Measurements from ENCODE around the gene MORC2.

MORC2 gene

GRCh38 chr22:30968015-30968923 is at the start of gene MORC2:
Gene MORC2 (minus strand): TSS chr22:30968774. CDS start chr22:30967889, 885 bp downstream.
- no peak for DNase-seq (ENCODE audit: low read depth in 3 of 3, low spot score in 1 of 3)

GRCh38 chr22:31005535-31005934 is 37.0 kb upstream of the MORC2 start:
- DNase-seq (ENCODE audit: low read depth in 3 of 3, low spot score in 1 of 3) = no peak

GRCh38 chr22:31001124-31001770 is 32.7 kb upstream of the MORC2 start:
- no peak for DNase-seq (ENCODE audit: low read depth in 3 of 3, low spot score in 1 of 3)

- no peak for DNase-seq (ENCODE audit: low read depth in 3 of 3, low spot score in 1 of 3)
Measured at GRCh38 chr22:30998329-30998728, 29.8 kb upstream of the MORC2 start.

- DNase-seq (ENCODE audit: low read depth in 3 of 3, low spot score in 1 of 3) = no peak
Measured at GRCh38 chr22:30996462-30996861, 27.9 kb upstream of the MORC2 start.

- no peak for DNase-seq (ENCODE audit: low read depth in 3 of 3, low spot score in 1 of 3)
Measured at GRCh38 chr22:30994960-30995359, 26.4 kb upstream of the MORC2 start.

- no peak for DNase-seq (ENCODE audit: low read depth in 3 of 3, low spot score in 1 of 3)
Measured at GRCh38 chr22:30992565-30992964, 24.0 kb upstream of the MORC2 start.

DNA sequence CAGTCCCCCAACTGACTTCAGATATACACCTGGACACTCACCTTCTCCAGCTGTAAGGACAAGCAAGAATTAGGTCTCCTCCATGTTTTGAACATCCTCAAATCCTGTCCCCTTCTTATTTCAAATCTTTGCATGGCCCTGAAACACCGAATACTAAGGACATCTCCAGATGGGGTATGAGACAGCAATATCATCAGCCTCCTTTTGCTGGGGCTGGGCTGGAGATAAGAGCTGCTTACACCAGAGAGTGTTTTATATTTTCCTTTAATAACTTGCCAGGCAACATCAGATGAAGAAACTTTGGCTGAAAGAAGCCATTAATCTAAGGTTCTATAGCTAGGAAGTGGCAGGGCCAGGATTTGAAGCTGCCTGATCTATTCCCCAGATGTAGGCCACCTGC is 22.1 kb upstream of the MORC2 start:
- no peak for DNase-seq (ENCODE audit: low read depth in 3 of 3, low spot score in 1 of 3)

GRCh38 chr22:30989474-30989873 is 20.9 kb upstream of the MORC2 start:
- no peak for DNase-seq (ENCODE audit: low read depth in 3 of 3, low spot score in 1 of 3)

GRCh38 chr22:30985561-30986208 is 17.1 kb upstream of the MORC2 start:
- DNase-seq (ENCODE audit: low read depth in 3 of 3, low spot score in 1 of 3) = no peak

DNA sequence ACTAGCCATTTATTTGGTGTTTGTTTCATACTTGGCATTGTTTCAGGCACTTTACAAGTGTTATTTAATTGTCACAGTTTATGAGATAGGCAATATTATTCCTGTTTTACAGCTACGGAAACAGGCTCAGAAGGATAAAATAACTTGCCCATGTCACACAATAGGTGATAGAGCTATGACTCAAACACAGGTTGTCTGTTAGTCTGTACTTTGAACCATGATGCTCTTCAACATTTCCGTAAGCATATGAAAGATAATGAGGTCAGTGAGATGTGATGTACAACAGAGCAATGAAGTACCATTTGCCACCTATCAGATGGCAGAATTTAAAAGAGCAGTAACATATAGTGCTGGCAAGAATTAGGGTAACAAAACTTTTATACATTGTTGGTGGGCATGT is 15.7 kb upstream of the MORC2 start:
- DNase-seq (ENCODE audit: low read depth in 3 of 3, low spot score in 1 of 3) = no peak

GRCh38 chr22:30982512-30982911 is 13.9 kb upstream of the MORC2 start:
- DNase-seq (ENCODE audit: low read depth in 3 of 3, low spot score in 1 of 3) = no peak

- no peak for DNase-seq (ENCODE audit: low read depth in 3 of 3, low spot score in 1 of 3)
Measured at GRCh38 chr22:30979932-30980331, 11.4 kb upstream of the MORC2 start.

DNA sequence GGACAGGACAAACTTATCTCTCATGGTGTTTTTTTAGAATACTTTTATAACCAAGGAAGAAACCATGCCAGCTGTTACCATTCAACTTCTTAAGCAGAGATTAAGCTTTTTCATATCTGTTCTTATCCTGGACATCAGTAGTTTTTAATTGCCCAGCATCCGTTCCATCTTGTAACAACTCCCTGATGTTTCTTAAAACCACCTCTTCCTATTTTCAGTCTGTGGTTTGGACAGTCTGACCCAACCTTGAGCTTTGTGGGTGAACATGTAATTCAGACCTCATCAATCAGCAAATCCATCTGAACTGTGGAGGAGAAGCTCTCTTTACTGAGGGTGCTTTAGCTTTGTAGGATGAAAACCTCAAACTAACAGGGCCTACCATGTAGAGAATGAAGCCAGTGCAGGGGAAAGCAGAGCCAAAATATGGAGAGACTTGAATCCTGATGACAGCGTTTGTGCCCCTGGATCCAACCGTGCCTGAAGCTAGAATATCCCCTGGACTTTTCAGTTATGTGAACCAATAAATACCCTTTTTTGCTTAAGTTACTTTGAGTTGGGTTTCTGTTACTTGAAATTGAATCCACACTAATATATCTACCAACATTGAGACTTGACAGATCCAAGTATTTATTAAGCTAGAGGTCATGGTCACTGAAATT is 9.9 kb upstream of the MORC2 start:
- no peak for DNase-seq (ENCODE audit: low read depth in 3 of 3, low spot score in 1 of 3)

DNA sequence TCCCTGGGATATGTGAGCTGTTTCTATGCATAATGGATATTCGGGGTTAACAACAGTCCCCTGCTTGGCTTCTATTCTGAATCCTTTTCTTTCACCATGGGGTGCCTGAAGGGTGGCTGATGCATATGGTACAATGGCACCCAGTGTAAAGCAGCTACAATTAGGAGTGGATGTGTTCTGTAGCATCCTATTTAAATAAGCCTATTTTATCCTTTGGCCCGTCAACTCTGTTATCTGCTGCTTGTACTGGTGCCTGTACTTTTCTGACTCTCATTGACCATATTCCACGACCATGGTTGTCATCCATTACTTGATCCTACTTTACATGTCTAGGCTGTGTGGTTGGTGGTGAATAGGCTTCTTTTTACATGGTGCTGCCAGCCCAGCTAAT is 1.8 kb upstream of the MORC2 start:
- DNase-seq (ENCODE audit: low read depth in 3 of 3, low spot score in 1 of 3) = no peak

GRCh38 chr22:30969532-30970355 is 1.2 kb upstream of the MORC2 start:
- DNase-seq (ENCODE audit: low read depth in 3 of 3, low spot score in 1 of 3) = no peak

GRCh38 chr22:30968924-30969531 is 454 bp upstream of the MORC2 start, which contains the start of gene TUG1:
Gene TUG1 (plus strand): TSS chr22:30969265.
- peak; percentile 89 to 94 (median 92) for DNase-seq (ENCODE audit: low read depth in 3 of 3, low spot score in 1 of 3)

DNA sequence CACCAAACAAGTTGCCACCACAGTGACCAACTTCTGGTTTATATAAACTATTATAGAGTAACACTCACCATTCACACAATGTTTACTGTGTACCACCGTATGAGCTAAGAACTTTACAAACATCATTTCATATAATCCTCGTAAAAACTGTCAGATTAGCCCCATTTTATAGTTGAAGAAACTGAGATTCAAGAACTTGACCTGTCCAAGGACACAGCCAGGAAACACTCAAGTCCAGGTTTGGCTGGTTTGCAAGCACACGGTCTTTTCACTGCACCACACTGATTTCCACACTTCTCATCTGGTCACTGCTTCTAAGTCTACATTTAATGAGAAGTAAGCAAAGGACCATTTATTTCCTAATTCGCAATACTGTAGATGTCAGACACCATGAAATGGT is 3.7 kb downstream of the MORC2 start:
- no peak for DNase-seq (ENCODE audit: low read depth in 3 of 3, low spot score in 1 of 3)

DNA sequence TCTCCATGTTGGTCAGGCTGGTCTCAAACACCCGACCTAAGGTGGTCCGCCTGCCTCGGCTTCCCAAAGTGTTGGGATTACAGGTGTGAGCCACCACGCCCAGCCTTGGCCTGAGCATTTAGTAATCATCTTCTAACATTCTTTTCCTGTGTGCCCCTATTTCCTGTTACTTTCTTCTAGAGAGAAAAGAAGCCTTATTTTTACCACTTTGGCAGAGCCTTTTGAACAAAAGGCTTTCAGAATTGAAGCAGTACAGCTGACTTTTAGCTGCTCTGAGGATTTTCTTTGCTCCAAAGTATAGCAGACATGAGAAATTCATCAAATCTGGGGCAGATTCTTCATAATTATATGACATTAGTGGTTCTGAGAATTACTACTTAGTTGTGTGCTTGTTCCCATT is 13.4 kb downstream of the MORC2 start:
- no peak for DNase-seq (ENCODE audit: low read depth in 3 of 3, low spot score in 1 of 3)

DNA sequence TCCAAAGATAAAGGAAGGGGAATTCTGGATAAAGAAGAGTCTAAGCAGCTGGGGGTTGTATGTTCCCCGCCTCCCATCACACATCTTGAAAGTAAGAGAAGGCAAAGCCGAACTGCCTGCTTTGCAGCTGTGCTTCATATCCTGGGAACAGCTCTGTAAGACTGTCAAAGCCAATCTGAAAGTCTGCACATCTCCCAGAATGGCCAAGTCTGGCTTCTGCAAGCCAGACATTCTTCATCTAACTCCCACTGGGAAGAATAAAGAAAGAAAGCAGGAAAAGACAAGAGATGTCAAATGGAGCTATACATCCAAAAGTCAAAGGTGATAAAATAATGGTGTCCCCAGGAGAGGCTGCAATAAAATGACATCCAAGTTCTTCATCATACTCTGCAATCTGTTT is 15.4 kb downstream of the MORC2 start:
- DNase-seq (ENCODE audit: low read depth in 3 of 3, low spot score in 1 of 3) = no peak
